T-cell (primary cell): ENCODE results near the gene ERC2. TPM values are rescaled to one million over a fixed set of nuclear protein-coding genes. Genes with fewer than 3 reads are reported as not detected.

Experiments used
- ATAC-seq, 4 experiments: fragments of 200-7000 bp in 3 of 4; fragments of 150-1000 bp in 1 of 4; cut with Tn5 transposase; replicated peaks in 1 of 4; 1 replicate in 3 of 4; 2 replicates in 1 of 4; pipeline ENCODE4 v1.10.0; 2021; ENCODE audit warnings: moderate library complexity in 3 of 4, mild to moderate bottlenecking in 2 of 4, moderate number of reproducible peaks in 1 of 4
- CTCF ChIA-PET, 2 donors: fragments of 300-600 bp; sonication (Branson Sonifier 250); formaldehyde crosslinking; loops; one replicate each; lab custom pipeline; 2022; ENCODE audit warnings: antibody characterized with exemption in 2 of 2; lab: Charles Lee
- POLR2A ChIA-PET, 2 donors: fragments of 300-600 bp; sonication (Branson Sonifier 250); formaldehyde crosslinking; loops; one replicate each; lab custom pipeline; 2022; ENCODE audit warnings: antibody characterized with exemption in 2 of 2; lab: Charles Lee
- DNase-seq, 35 experiments: peaks; one replicate each; pipeline versions ENCODE4 v3.0.0 to v3.0.0-alpha.2; 2013 to 2023
- H3K27ac ChIP-seq: one replicate; pipeline ENCODE4 v1.5.1; 2013; ENCODE audit warnings: low read length
- H3K27me3 ChIP-seq, 2 experiments: replicated peaks in 1 of 2; 1 replicate in 1 of 2; 2 replicates in 1 of 2; pipeline versions ENCODE4 v1.6.1 to v1.7.0; 2013; ENCODE audit warnings: low read length in 1 of 2, mixed read lengths in 1 of 2; ENCODE audit not compliant: control insufficient read depth in 2 of 2, insufficient read depth in 2 of 2; ENCODE audit errors: extremely low read depth in 1 of 2
- H3K36me3 ChIP-seq, 2 donors: 1 replicate in 1 of 2; 2 replicates in 1 of 2; pipeline versions ENCODE4 v1.6.1 to v1.7.0; 2013; ENCODE audit warnings: low read length in 1 of 2; ENCODE audit not compliant: control insufficient read depth in 2 of 2, insufficient read depth in 1 of 2; ENCODE audit errors: extremely low read depth in 1 of 2
- H3K4me1 ChIP-seq, 2 experiments: 1 replicate in 1 of 2; 2 replicates in 1 of 2; pipeline versions ENCODE4 v1.6.1 to v1.7.0; 2013; ENCODE audit warnings: low read length in 2 of 2, mixed read lengths in 1 of 2; ENCODE audit not compliant: insufficient read depth in 2 of 2, control insufficient read depth in 1 of 2; ENCODE audit errors: extremely low read depth in 1 of 2
- H3K4me3 ChIP-seq, 2 donors: 1 replicate in 1 of 2; 2 replicates in 1 of 2; pipeline versions ENCODE4 v1.5.1 to v1.7.0; 2013; ENCODE audit warnings: mild to moderate bottlenecking in 2 of 2, low read length in 1 of 2, moderate library complexity in 1 of 2; ENCODE audit not compliant: control insufficient read depth in 1 of 2; ENCODE audit errors: extremely low read depth in 1 of 2
- H3K9me3 ChIP-seq: 2 replicates; pipeline ENCODE4 v1.7.0; 2013
- H3K27ac Mint-ChIP-seq, 2 donors: one replicate each; pipeline ENCODE4 v1.8.0; 2020 to 2021; ENCODE audit warnings: mild to moderate bottlenecking in 2 of 2, mixed read lengths in 2 of 2
- H3K27me3 Mint-ChIP-seq, 2 donors: one replicate each; pipeline ENCODE4 v1.8.0; 2021 to 2022; ENCODE audit warnings: mixed read lengths in 2 of 2
- H3K36me3 Mint-ChIP-seq: one replicate; pipeline ENCODE4 v1.8.0; 2021; ENCODE audit warnings: mixed read lengths
- H3K4me1 Mint-ChIP-seq, 3 donors: one replicate each; pipeline ENCODE4 v1.8.0; 2020 to 2022; ENCODE audit warnings: mixed read lengths in 3 of 3, mild to moderate bottlenecking in 1 of 3
- H3K4me3 Mint-ChIP-seq, 3 donors: one replicate each; pipeline ENCODE4 v1.8.0; 2020 to 2022; ENCODE audit warnings: mild to moderate bottlenecking in 3 of 3, mixed read lengths in 3 of 3, moderate library complexity in 3 of 3
- H3K9me3 Mint-ChIP-seq, 3 donors: one replicate each; pipeline ENCODE4 v1.8.0; 2020 to 2022; ENCODE audit warnings: mixed read lengths in 3 of 3
- WGBS: methylation state at CpG from one replicate; pipeline ENCODE4 v1.1.5; 2013; ENCODE audit warnings: missing lambda C conversion rate; ENCODE audit not compliant: insufficient coverage; 5-methylcytosine and 5-hydroxymethylcytosine counted together
- total RNA-seq, 35 experiments: library from RNA in 6 of 35; stranded (reverse) in 6 of 35; fragments of 120-200 nt in 1 of 35; gene quantifications; one replicate each; pipeline versions ENCODE4 v1.2.1 to v1.2.4 and lab custom pipeline; 2013 to 2026

ERC2 gene
- total RNA-seq, 5 donors from 2014 or later (not counting 1 experiment from before 2014, with no cell fraction given): not detected

DNA sequence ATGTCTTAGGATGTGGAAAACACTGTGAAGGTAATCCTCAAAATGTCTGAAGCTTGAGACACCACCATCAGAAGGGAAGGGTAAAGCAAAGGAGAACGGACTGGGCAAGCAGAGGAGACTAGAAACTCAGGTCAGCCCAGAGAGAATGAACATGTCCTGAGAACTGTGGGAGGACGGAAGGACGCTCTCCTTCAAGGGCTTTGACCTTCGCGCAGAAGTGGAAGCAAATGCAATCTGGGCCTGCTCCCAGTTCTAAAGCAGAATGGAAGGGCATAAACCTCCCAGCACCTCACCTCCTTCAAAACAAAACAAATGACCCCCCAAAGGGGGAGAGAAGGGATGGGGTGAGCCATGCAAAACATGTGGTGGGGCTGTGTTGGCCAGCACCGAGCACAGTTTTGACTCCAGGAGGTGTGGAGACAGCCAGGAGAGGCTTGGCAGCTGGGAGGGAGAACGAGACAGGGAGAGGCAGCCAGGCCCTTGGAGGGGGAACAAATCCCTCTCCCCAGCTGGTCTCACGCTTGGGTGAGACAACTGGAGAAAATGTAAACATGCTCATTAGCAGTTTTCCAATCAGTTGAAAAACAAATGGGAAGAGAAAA lies 758.8 kb downstream of the ERC2 start:
- Histone ChIP-seq H3K9me3 (no peaks in the 10 kb centered on the region), H3K36me3 (no peaks in the 10 kb centered on the region), H3K4me1 (no peaks in the 10 kb centered on the region), H3K4me3 (no peak overlapping the region), H3K27ac (no peak overlapping the region), H3K27me3 (no peaks in the 10 kb centered on the region)
- no peak for ATAC-seq
- Mint-ChIP-seq H3K4me3 (no peak overlapping the region), H3K36me3 (no peaks in the 10 kb centered on the region), H3K4me1 (no peaks in the 10 kb centered on the region), H3K27ac (no peak overlapping the region), H3K27me3 (peaks cover 0 to 10% of the 10 kb centered on the region in 2 donors), H3K9me3 (no peaks in the 10 kb centered on the region)
- 76% methylated on average over 4 of the region's 8 CpGs for WGBS
- ChIA-PET POLR2A (no interaction called here), CTCF (no interaction called here)
- no peak for DNase-seq

DNA sequence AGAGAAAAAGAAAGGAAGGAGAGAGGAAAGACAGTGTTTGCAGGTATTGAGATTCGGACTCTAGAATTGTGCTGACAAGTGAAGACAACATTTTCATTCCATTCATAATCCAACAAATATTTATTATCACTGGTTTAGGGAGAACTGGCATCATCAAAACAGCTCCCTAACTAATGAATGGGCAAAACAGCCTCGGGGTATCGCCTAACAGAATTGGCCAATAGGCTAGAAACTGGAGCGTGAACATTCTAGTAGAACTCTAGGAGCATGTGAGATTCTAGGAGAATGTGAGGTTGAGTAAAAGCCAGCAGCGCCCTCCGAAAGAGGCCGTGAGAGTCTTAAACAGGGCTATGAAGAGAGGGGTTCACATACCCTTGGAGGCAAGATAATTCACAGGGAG lies 759.3 kb downstream of the ERC2 start:
- WGBS: no CpG with 5 or more reads among the region's 7 CpGs
- ChIA-PET POLR2A (no interaction called here), CTCF (no interaction called here)
- no peak for ATAC-seq
- Mint-ChIP-seq H3K9me3 (no peaks in the 10 kb centered on the region), H3K27ac (no peak overlapping the region), H3K4me3 (no peak overlapping the region), H3K27me3 (peaks cover 0 to 10% of the 10 kb centered on the region in 2 donors), H3K4me1 (no peaks in the 10 kb centered on the region), H3K36me3 (no peaks in the 10 kb centered on the region)
- no peaks in the 10 kb centered on the region for H3K4me1 ChIP-seq
- no peaks in the 10 kb centered on the region for H3K36me3 ChIP-seq
- H3K4me3 ChIP-seq: no peak overlapping the region
- no peaks in the 10 kb centered on the region for H3K9me3 ChIP-seq
- H3K27me3 ChIP-seq: no peaks in the 10 kb centered on the region
- DNase-seq: no peak
- H3K27ac ChIP-seq: no peak overlapping the region

DNA sequence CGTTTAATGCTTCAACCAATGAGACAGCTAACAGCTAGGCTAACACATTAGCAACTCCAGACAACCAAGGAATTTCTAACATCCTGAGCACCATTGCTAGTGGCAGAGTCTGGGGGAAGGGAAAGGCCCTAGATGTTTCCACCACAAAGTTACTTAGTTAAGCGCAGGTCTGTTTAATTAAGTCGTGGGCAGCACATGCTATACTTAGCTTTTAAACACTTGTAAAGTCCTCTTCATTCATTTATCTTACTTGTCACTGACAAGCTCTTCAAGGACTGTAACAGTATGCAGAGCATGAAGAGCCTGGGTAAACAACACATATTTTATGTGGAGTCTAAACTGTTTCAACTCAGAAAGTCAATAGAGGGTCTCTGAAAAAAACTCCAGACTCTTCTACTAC lies 760.0 kb downstream of the ERC2 start:
- no peaks in the 10 kb centered on the region for H3K4me1 Mint-ChIP-seq
- CTCF ChIA-PET: no interaction called here

DNA sequence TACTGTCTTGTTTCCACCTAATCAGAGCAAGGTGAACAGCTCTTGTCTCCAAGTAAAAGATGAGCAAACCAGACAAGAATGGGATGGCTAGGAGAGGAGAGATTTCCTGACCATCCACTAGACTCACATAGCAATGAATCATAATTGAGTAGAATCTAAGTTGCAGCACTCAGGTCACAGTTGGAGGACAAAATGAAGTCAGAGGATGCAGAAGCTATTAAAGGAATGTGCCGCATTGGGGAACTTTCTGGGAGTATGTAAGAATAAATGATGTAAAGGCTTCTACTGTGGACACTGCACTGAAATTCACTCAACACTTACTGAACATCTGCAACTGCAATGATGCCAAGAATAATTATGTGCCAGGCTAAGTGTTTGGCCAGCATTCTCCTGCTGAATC lies 763.7 kb downstream of the ERC2 start:
- Mint-ChIP-seq H3K4me3 (no peak overlapping the region), H3K36me3 (no peaks in the 10 kb centered on the region), H3K27ac (no peak overlapping the region), H3K4me1 (no peaks in the 10 kb centered on the region), H3K27me3 (peaks cover 0 to 10% of the 10 kb centered on the region in 2 donors), H3K9me3 (peaks cover 0 to 6% (median 0%) of the 10 kb centered on the region in 3 donors)
- no peak for DNase-seq
- Histone ChIP-seq H3K27ac (no peak overlapping the region), H3K4me3 (no peak overlapping the region), H3K36me3 (no peaks in the 10 kb centered on the region), H3K27me3 (no peaks in the 10 kb centered on the region), H3K9me3 (no peaks in the 10 kb centered on the region), H3K4me1 (no peaks in the 10 kb centered on the region)
- no peak for ATAC-seq
- ChIA-PET POLR2A (no interaction called here), CTCF (no interaction called here)
- WGBS: no CpG with 5 or more reads among the region's 1 CpG

More for the DNA sequence above, 760.0 kb downstream of the ERC2 start:
- H3K36me3 Mint-ChIP-seq: no peaks in the 10 kb centered on the region
- ATAC-seq: no peak
- Histone ChIP-seq H3K4me1 (no peaks in the 10 kb centered on the region), H3K9me3 (no peaks in the 10 kb centered on the region), H3K36me3 (no peaks in the 10 kb centered on the region), H3K4me3 (no peak overlapping the region), H3K27me3 (no peaks in the 10 kb centered on the region), H3K27ac (no peak overlapping the region)
- H3K4me3 Mint-ChIP-seq: no peak overlapping the region
- peaks cover 0 to 3% (median 0%) of the 10 kb centered on the region in 3 donors for H3K9me3 Mint-ChIP-seq
- peaks cover 0 to 10% of the 10 kb centered on the region in 2 donors for H3K27me3 Mint-ChIP-seq
- no peak for DNase-seq
- no CpG with 5 or more reads among the region's 3 CpGs for WGBS
- POLR2A ChIA-PET: no interaction called here
- no peak overlapping the region for H3K27ac Mint-ChIP-seq

DNA sequence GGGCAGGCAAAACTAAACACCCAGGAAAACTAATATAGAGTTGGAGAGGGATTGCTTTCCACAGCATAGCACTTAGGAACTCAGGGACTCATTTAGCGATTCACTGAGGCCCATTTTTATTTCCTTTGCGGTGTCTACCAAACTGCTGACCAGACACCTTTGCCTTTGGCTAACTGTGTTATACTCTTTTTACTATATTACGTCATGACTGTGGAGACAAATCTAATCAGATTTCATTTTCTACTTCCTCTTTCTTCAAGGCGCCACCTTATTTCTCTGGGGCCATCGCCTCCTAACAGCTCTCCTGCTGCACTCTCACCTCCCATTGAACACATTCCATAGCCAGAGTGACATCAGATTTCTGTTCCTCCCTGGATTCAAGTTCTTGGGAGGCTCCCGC lies 765.4 kb downstream of the ERC2 start:
- DNase-seq (no peak), ATAC-seq (no peak)
- Histone ChIP-seq H3K4me1 (no peaks in the 10 kb centered on the region), H3K36me3 (no peaks in the 10 kb centered on the region), H3K4me3 (no peak overlapping the region), H3K9me3 (no peaks in the 10 kb centered on the region), H3K27me3 (no peaks in the 10 kb centered on the region), H3K27ac (no peak overlapping the region)
- peaks cover 0 to 6% (median 0%) of the 10 kb centered on the region in 3 donors for H3K9me3 Mint-ChIP-seq
- H3K4me1 Mint-ChIP-seq: no peaks in the 10 kb centered on the region
- H3K27ac Mint-ChIP-seq: no peak overlapping the region
- ChIA-PET POLR2A (no interaction called here), CTCF (no interaction called here)
- no peaks in the 10 kb centered on the region for H3K36me3 Mint-ChIP-seq
- H3K27me3 Mint-ChIP-seq: peaks cover 0 to 3% of the 10 kb centered on the region in 2 donors
- WGBS: 86% methylated on average over 3 of the region's 6 CpGs
- no peak overlapping the region for H3K4me3 Mint-ChIP-seq

DNA sequence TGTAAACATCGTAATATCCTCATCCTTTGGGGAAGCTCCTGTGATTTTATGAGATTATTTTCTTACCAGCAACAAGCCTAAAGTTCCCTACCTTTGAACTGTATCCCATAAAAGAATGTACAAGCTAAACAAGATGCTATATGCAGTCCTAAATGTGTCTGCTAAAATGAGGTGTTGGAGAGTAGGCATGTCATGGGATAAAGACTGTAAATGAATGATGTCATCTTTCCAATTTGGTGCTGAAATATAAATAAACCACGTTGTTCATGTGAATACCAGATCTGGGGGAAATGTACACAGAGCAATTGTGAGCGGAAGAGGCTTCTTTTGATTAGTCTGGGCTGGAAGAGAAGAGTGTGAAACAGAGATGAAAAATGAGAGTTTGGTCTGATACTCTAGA lies 766.3 kb downstream of the ERC2 start:
- no peaks in the 10 kb centered on the region for H3K27me3 ChIP-seq
- ChIA-PET CTCF (no interaction called here), POLR2A (no interaction called here)
- H3K9me3 ChIP-seq: no peaks in the 10 kb centered on the region
- H3K27ac Mint-ChIP-seq: no peak overlapping the region
- peaks cover 0 to 3% of the 10 kb centered on the region in 2 donors for H3K27me3 Mint-ChIP-seq
- H3K4me3 Mint-ChIP-seq: no peak overlapping the region
- no peak overlapping the region for H3K27ac ChIP-seq
- 30% methylated on average over 1 of the region's 3 CpGs for whole genome bisulfite sequencing
- no peaks in the 10 kb centered on the region for H3K36me3 ChIP-seq
- peaks cover 0 to 6% (median 0%) of the 10 kb centered on the region in 3 donors for H3K9me3 Mint-ChIP-seq
- H3K4me3 ChIP-seq: no peak overlapping the region
- DNase-seq (no peak), ATAC-seq (no peak)
- no peaks in the 10 kb centered on the region for H3K4me1 Mint-ChIP-seq
- H3K4me1 ChIP-seq: no peaks in the 10 kb centered on the region
- H3K36me3 Mint-ChIP-seq: no peaks in the 10 kb centered on the region

- POLR2A ChIA-PET: no interaction called here
- Histone ChIP-seq H3K9me3 (no peaks in the 10 kb centered on the region), H3K36me3 (no peaks in the 10 kb centered on the region), H3K4me3 (no peak overlapping the region), H3K27ac (no peak overlapping the region), H3K27me3 (no peaks in the 10 kb centered on the region), H3K4me1 (no peaks in the 10 kb centered on the region)
- DNase-seq: no peak
- WGBS: 82% methylated on average over 3 of the region's 6 CpGs
- H3K4me1 Mint-ChIP-seq: no peaks in the 10 kb centered on the region
- H3K9me3 Mint-ChIP-seq: peaks cover 0 to 6% (median 0%) of the 10 kb centered on the region in 3 donors
- H3K4me3 Mint-ChIP-seq: no peak overlapping the region
- ATAC-seq: no peak
- peaks cover 0 to 4% of the 10 kb centered on the region in 2 donors for H3K27me3 Mint-ChIP-seq
- no peak overlapping the region for H3K27ac Mint-ChIP-seq
- CTCF ChIA-PET: no interaction called here
- no peaks in the 10 kb centered on the region for H3K36me3 Mint-ChIP-seq
Measured at GRCh38 chr3:55698831-55699230, 769.4 kb downstream of the ERC2 start.
